ENCODE data around the gene RFPL1.
"Not testable (repeated sequence)": the region's sequence is repeated elsewhere in the genome, so short reads cannot be mapped to it uniquely, and the experiment has no call there.

Gene RFPL1

GRCh38 chr22:29478326-29479276 lies 40.2 kb downstream of the RFPL1 start:
- no peak for DNase-seq (ENCODE audit: low read depth, low spot score)

GRCh38 chr22:29479417-29480261 lies 41.3 kb downstream of the RFPL1 start, which contains the start of gene NEFH:
Gene NEFH (plus strand): TSS chr22:29480218. CDS start chr22:29480263, 45 bp downstream.
- DNase-seq (ENCODE audit: low read depth, low spot score), result no peak

- DNase-seq (ENCODE audit: low read depth, low spot score), result no peak
Observed at GRCh38 chr22:29480262-29480511, 41.8 kb downstream of the RFPL1 start.

- DNase-seq (ENCODE audit: low read depth, low spot score), result peak; percentile 11
Observed at GRCh38 chr22:29480512-29481264, 42.3 kb downstream of the RFPL1 start.

- no peak for DNase-seq (ENCODE audit: low read depth, low spot score)
Observed at GRCh38 chr22:29481265-29482000, 43.0 kb downstream of the RFPL1 start.

GRCh38 chr22:29482253-29482652 lies 43.9 kb downstream of the RFPL1 start:
- no peak for DNase-seq (ENCODE audit: low read depth, low spot score)

GRCh38 chr22:29482726-29483125 lies 44.3 kb downstream of the RFPL1 start:
- no peak for DNase-seq (ENCODE audit: low read depth, low spot score)

- DNase-seq (ENCODE audit: low read depth, low spot score), result no peak
Observed at GRCh38 chr22:29483254-29483653, 44.9 kb downstream of the RFPL1 start.

- DNase-seq (ENCODE audit: low read depth, low spot score), result no peak
Observed at GRCh38 chr22:29484642-29485041, 46.3 kb downstream of the RFPL1 start.

- DNase-seq (ENCODE audit: low read depth, low spot score), result no peak
Observed at GRCh38 chr22:29485448-29485847, 47.1 kb downstream of the RFPL1 start.

- no peak for DNase-seq (ENCODE audit: low read depth, low spot score)
Observed at GRCh38 chr22:29487426-29487986, 49.1 kb downstream of the RFPL1 start.

- not testable (repeated sequence) for DNase-seq (ENCODE audit: low read depth, low spot score)
Observed at GRCh38 chr22:29489127-29489780, 50.9 kb downstream of the RFPL1 start.

GRCh38 chr22:29491012-29491411 lies 52.6 kb downstream of the RFPL1 start:
- no peak for DNase-seq (ENCODE audit: low read depth, low spot score)
